SU-DHL-6 (cell line): ENCODE data around the gene ZP2.

Experiments used
- H2AFZ ChIP-seq: fragments of 200-600 bp; sonication (generic); 2 replicates; pipeline ENCODE4 v1.6.1; 2014; ENCODE audit warnings: low read depth, mild to moderate bottlenecking, moderate library complexity, mixed read lengths, antibody characterized with exemption, low read length; ENCODE audit not compliant: severe bottlenecking
- H3F3A ChIP-seq: fragments of 200-600 bp; shearing (Covaris generic); 2 replicates; pipeline ENCODE4 v1.6.0; 2016; ENCODE audit warnings: antibody characterized with exemption, mild to moderate bottlenecking; ENCODE audit not compliant: insufficient read depth
- H3K27ac ChIP-seq: fragments of 200-600 bp; sonication (generic); 2 replicates; pipeline ENCODE4 v1.5.1; 2016; ENCODE audit warnings: low read depth, mild to moderate bottlenecking, low read length, moderate library complexity, mixed read lengths
- H3K27me3 ChIP-seq: fragments of 200-600 bp; sonication (generic), shearing (Covaris generic); 2 replicates; pipeline ENCODE4 v1.6.0; 2014; ENCODE audit warnings: mild to moderate bottlenecking, low read length
- H3K36me3 ChIP-seq: fragments of 200-600 bp; sonication (generic); 2 replicates; pipeline ENCODE4 v1.6.1; 2014; ENCODE audit warnings: mild to moderate bottlenecking, low read length, mixed read lengths
- H3K4me2 ChIP-seq: fragments of 300-600, 200-600 bp; shearing (Covaris generic), sonication (generic); 2 replicates; pipeline ENCODE4 v1.6.0; 2014; ENCODE audit warnings: low read length, low read depth, mild to moderate bottlenecking; ENCODE audit not compliant: poor library complexity, severe bottlenecking
- H3K4me3 ChIP-seq: fragments of 200-600 bp; sonication (generic); 2 replicates; pipeline ENCODE4 v1.5.1; 2014; ENCODE audit warnings: antibody characterized with exemption, low read length, mild to moderate bottlenecking, mixed read lengths; ENCODE audit not compliant: insufficient read depth, poor library complexity, severe bottlenecking
- H3K79me2 ChIP-seq: fragments of 200-600 bp; sonication (generic); 2 replicates; pipeline ENCODE4 v1.6.1; 2014; ENCODE audit warnings: mild to moderate bottlenecking, low read length, moderate library complexity; ENCODE audit not compliant: insufficient read depth
- H3K9ac ChIP-seq: fragments of 200-600 bp; sonication (generic); 2 replicates; pipeline ENCODE4 v1.7.0; 2014; ENCODE audit warnings: mild to moderate bottlenecking, low read length
- H3K9me2 ChIP-seq: fragments of 200-600 bp; sonication (generic); replicated peaks from 2 replicates; pipeline ENCODE4 v1.6.1; 2014; ENCODE audit warnings: low read length; ENCODE audit not compliant: insufficient read depth
- H3K9me3 ChIP-seq: fragments of 200-600 bp; sonication (generic); 2 replicates; pipeline ENCODE4 v1.6.1; 2014; ENCODE audit warnings: low read length, mixed read lengths; ENCODE audit not compliant: insufficient read depth
- H4K20me1 ChIP-seq: fragments of 200-600 bp; sonication (generic); 2 replicates; pipeline ENCODE4 v1.6.1; 2014; ENCODE audit warnings: low read depth, mild to moderate bottlenecking, antibody characterized with exemption, low read length, moderate library complexity, mixed read lengths
- CTCF ChIP-seq: fragments of 200-600 bp; sonication (generic); IDR thresholded peaks from one replicate; pipeline ENCODE4 v1.5.1; 2017; ENCODE audit warnings: antibody characterized with exemption, mild to moderate bottlenecking, low read length, moderate library complexity; ENCODE audit not compliant: insufficient read depth, poor library complexity, severe bottlenecking
- EZH2phosphoT487 ChIP-seq: fragments of 200-600 bp; sonication (generic), shearing (Covaris generic); conservative IDR thresholded peaks from 2 replicates; pipeline ENCODE4 v1.6.1; 2018; ENCODE audit warnings: mild to moderate bottlenecking, antibody characterized with exemption, low read length, moderate library complexity, mixed read lengths

Gene ZP2

GRCh38 chr16:21160276-21160675 is 51.1 kb downstream of the ZP2 start:
- Histone ChIP-seq H3K9me3 (no peaks in the 10 kb centered on the region), H3K79me2 (peaks cover 11% of the 10 kb centered on the region; the same call in 1 of the 2 replicates), H3K4me3 (peak overlapping the region; percentile 81), H3F3A (no peaks in the 10 kb centered on the region; the same call in 1 of the 2 replicates), H3K9me2 (no peaks in the 10 kb centered on the region), H3K4me2 (peak overlapping the region; percentile 90), H2AFZ (no peak overlapping the region), H3K36me3 (0 out of 2 replicates have a peak, but pooled peaks cover 7% of the 10 kb centered on the region), H4K20me1 (no peaks in the 10 kb centered on the region), H3K27me3 (no peaks in the 10 kb centered on the region), H3K27ac (peak overlapping the region; percentile 44; the same call in 1 of the 2 replicates), H3K9ac (no peak overlapping the region)
- TF ChIP-seq EZH2phosphoT487 (no peak), CTCF (no peak)

- H4K20me1 ChIP-seq = no peaks in the 10 kb centered on the region
- peak overlapping the region; percentile 81 for H3K4me3 ChIP-seq
- peak overlapping the region; percentile 68 for H3K9ac ChIP-seq
- 0 out of 2 replicates have a peak, but pooled peaks cover 3% of the 10 kb centered on the region for H3K36me3 ChIP-seq
- H3K9me3 ChIP-seq = no peaks in the 10 kb centered on the region
- H3K79me2 ChIP-seq = peaks cover 11% of the 10 kb centered on the region; the same call in 1 of the 2 replicates
- no peak for TF ChIP-seq CTCF
- no peak for TF ChIP-seq EZH2phosphoT487
- H3K4me2 ChIP-seq = peak overlapping the region; percentile 90
- peak overlapping the region; percentile 88 for H2AFZ ChIP-seq
- no peaks in the 10 kb centered on the region; the same call in 1 of the 2 replicates for H3F3A ChIP-seq
- no peaks in the 10 kb centered on the region for H3K27me3 ChIP-seq
- H3K9me2 ChIP-seq = no peaks in the 10 kb centered on the region
- H3K27ac ChIP-seq = peak overlapping the region; percentile 44; the same call in 1 of the 2 replicates
Observed at GRCh38 chr16:21159281-21159951, 52.0 kb downstream of the ZP2 start.

GRCh38 chr16:21158208-21159110 is 52.9 kb downstream of the ZP2 start, which contains the start of gene LDAF1:
Gene LDAF1, plus strand, starts transcription at chr16:21158674. Its CDS starts 2,509 bp downstream, at chr16:21161183.
- no peaks in the 10 kb centered on the region; the same call in 1 of the 2 replicates for H3F3A ChIP-seq
- peak within 1 kb of the TSS; percentile 88 for H2AFZ ChIP-seq
- peak within 1 kb of the TSS; percentile 90 for H3K4me2 ChIP-seq
- H3K9me2 ChIP-seq = no peaks in the 10 kb centered on the region
- H3K27me3 ChIP-seq = no peaks in the 10 kb centered on the region
- peak within 1 kb of the TSS; percentile 44; the same call in 1 of the 2 replicates for H3K27ac ChIP-seq
- 0 out of 2 replicates have a peak, but pooled peaks cover 3% of the 10 kb centered on the region for H3K36me3 ChIP-seq
- peak within 1 kb of the TSS; percentile 81 for H3K4me3 ChIP-seq
- no peaks in the 10 kb centered on the region for H4K20me1 ChIP-seq
- H3K9ac ChIP-seq = peak within 1 kb of the TSS; percentile 68
- no peaks in the 10 kb centered on the region for H3K9me3 ChIP-seq
- peaks cover 11% of the 10 kb centered on the region; the same call in 1 of the 2 replicates for H3K79me2 ChIP-seq
- TF ChIP-seq CTCF (no peak), EZH2phosphoT487 (no peak)
